Endothelial cell of umbilical vein (primary cell): Measurements from ENCODE around the gene ACAP1. TPM values are rescaled to one million over a fixed set of nuclear protein-coding genes. Genes with fewer than 3 reads are reported as not detected.

ENCODE experiments used
- BruUV-seq: library from RNA; stranded (reverse); fragments of 400-500 nt; replicated peaks from 2 replicates; lab custom pipeline; 2021; lab: Mats Ljungman, UMichigan
- CTCF ChIA-PET: fragments of 300-600, 350-600 bp; sonication (Branson Sonifier 250); formaldehyde crosslinking; loops from one replicate; lab custom pipeline; 2021; ENCODE audit warnings: antibody characterized with exemption, inconsistent platforms; lab: Charles Lee
- POLR2A ChIA-PET: fragments of 300-600, 350-600 bp; sonication (Branson Sonifier 250); formaldehyde crosslinking; loops from one replicate; lab custom pipeline; 2021; ENCODE audit warnings: antibody characterized with exemption, inconsistent platforms; lab: Charles Lee
- DNase-seq: peaks from one replicate; pipeline ENCODE4 v3.0.0-alpha.2; 2011; ENCODE audit warnings: low read depth, low spot score
- FAIRE-seq: peaks from 2 replicates; lab custom pipeline; 2011; peaks lifted over from hg19 to GRCh38; lab: Jason Lieb, UNC
- H2AFZ ChIP-seq: 2 replicates; pipeline ENCODE4 v1.6.0; 2012; ENCODE audit warnings: low read depth, low read length, control low read depth, inconsistent platforms
- H3K27ac ChIP-seq: 2 replicates; pipeline ENCODE4 v1.5.1; 2011; ENCODE audit warnings: low read depth, mild to moderate bottlenecking, control low read depth, low read length, moderate library complexity; ENCODE audit not compliant: insufficient read depth
- H3K27me3 ChIP-seq, 2 experiments: 2 replicates each; pipeline versions ENCODE4 v1.6.0 to v1.6.1; 2011; ENCODE audit warnings: low read length in 2 of 2, mixed read lengths in 1 of 2; ENCODE audit not compliant: control insufficient read depth in 2 of 2, insufficient read depth in 2 of 2
- H3K36me3 ChIP-seq, 2 experiments: 2 replicates in 1 of 2; 3 replicates in 1 of 2; pipeline ENCODE4 v1.5.1; 2011; ENCODE audit warnings: low read length in 2 of 2, mild to moderate bottlenecking in 1 of 2, moderate library complexity in 1 of 2; ENCODE audit not compliant: control insufficient read depth in 2 of 2, insufficient read depth in 2 of 2; ENCODE audit errors: extremely low read depth in 1 of 2
- H3K4me1 ChIP-seq: 3 replicates; pipeline ENCODE4 v1.5.1; 2011; ENCODE audit warnings: mild to moderate bottlenecking, low read length; ENCODE audit not compliant: control insufficient read depth, insufficient read depth; ENCODE audit errors: extremely low read depth
- H3K4me2 ChIP-seq: 2 replicates; pipeline ENCODE4 v1.6.1; 2011; ENCODE audit warnings: low read length, control low read depth, mixed read lengths; ENCODE audit not compliant: insufficient read depth
- H3K4me3 ChIP-seq, 3 experiments: fragments of 200-600 bp in 1 of 3; sonication (generic), shearing (Covaris generic) in 1 of 3; replicated peaks in 1 of 3; 2 replicates each; pipeline ENCODE4 v1.5.1; 2011 to 2016; ENCODE audit warnings: control low read depth in 3 of 3, low read length in 3 of 3, mild to moderate bottlenecking in 2 of 3, inconsistent platforms in 1 of 3, low read depth in 1 of 3, moderate library complexity in 1 of 3; ENCODE audit not compliant: insufficient read depth in 1 of 3
- H3K79me2 ChIP-seq: 2 replicates; pipeline ENCODE4 v1.6.0; 2012; ENCODE audit warnings: low read length, inconsistent platforms; ENCODE audit not compliant: control insufficient read depth, insufficient read depth
- H3K9ac ChIP-seq: replicated peaks from 2 replicates; pipeline ENCODE3; 2011; ENCODE audit warnings: low read length, control low read depth; ENCODE audit not compliant: insufficient read depth; ENCODE audit errors: extremely low read depth
- H3K9me1 ChIP-seq: replicated peaks from 3 replicates; pipeline ENCODE4 v1.6.0; 2011; ENCODE audit warnings: mild to moderate bottlenecking, low read length; ENCODE audit not compliant: control insufficient read depth, insufficient read depth; ENCODE audit errors: extremely low read depth
- H3K9me3 ChIP-seq: replicated peaks from 2 replicates; pipeline ENCODE4 v1.5.1; 2012; ENCODE audit warnings: low read length, inconsistent platforms; ENCODE audit not compliant: control insufficient read depth, insufficient read depth
- H4K20me1 ChIP-seq: replicated peaks from 2 replicates; pipeline ENCODE3; 2011; ENCODE audit warnings: mild to moderate bottlenecking, low read length; ENCODE audit not compliant: control insufficient read depth, insufficient read depth; ENCODE audit errors: extremely low read depth
- EZH2 ChIP-seq: IDR thresholded peaks from 2 replicates; pipeline ENCODE4 v1.6.1; 2012; ENCODE audit warnings: borderline replicate concordance, low read depth, mild to moderate bottlenecking, moderate library complexity, low read length, inconsistent platforms; ENCODE audit not compliant: severe bottlenecking
- FOS ChIP-seq: IDR thresholded peaks from 2 replicates; pipeline ENCODE4 v1.6.1; 2011; ENCODE audit warnings: mild to moderate bottlenecking, low read length, moderate library complexity, borderline replicate concordance; ENCODE audit not compliant: insufficient read depth
- GATA2 ChIP-seq: IDR thresholded peaks from 2 replicates; pipeline ENCODE4 v1.7.0; 2011; ENCODE audit warnings: low read depth, mild to moderate bottlenecking, moderate library complexity, mixed read lengths, low read length; ENCODE audit not compliant: insufficient read length, insufficient read depth
- JUN ChIP-seq: IDR thresholded peaks from 2 replicates; pipeline ENCODE4 v1.6.1; 2011; ENCODE audit warnings: borderline replicate concordance, low read depth; ENCODE audit not compliant: insufficient read length, insufficient read depth
- MYC ChIP-seq: IDR thresholded peaks from one replicate; pipeline ENCODE4 v1.6.1; 2011; ENCODE audit warnings: mild to moderate bottlenecking, low read depth, low read length
- POLR2A ChIP-seq: IDR thresholded peaks from 2 replicates; pipeline ENCODE4 v1.6.1; 2012; ENCODE audit warnings: low read depth, mild to moderate bottlenecking, control low read depth, low read length
- POLR2AphosphoS5 ChIP-seq: IDR thresholded peaks from 2 replicates; pipeline ENCODE4 v1.6.1; 2012; ENCODE audit warnings: low read depth, mild to moderate bottlenecking, control low read depth, low read length, moderate library complexity; ENCODE audit not compliant: insufficient read depth
- dilution Hi-C: fragments of 300-500 bp; cut with MboI; formaldehyde crosslinking; loops from one replicate; pipeline ENCODE4 v1.15.0; 2019; ENCODE audit warnings: low sequenced_read_pairs; ENCODE audit not compliant: extremely low pct_ligation_motif_present
- intact Hi-C: fragments of 100-400 bp; cut with micrococcal nuclease; formaldehyde crosslinking; loops from one replicate; pipeline ENCODE4 v1.10.0; 2022
- polyA plus RNA-seq, 4 experiments: library from polyadenylated mRNA; depleted of rRNA in 3 of 4; stranded (reverse) in 3 of 4; unstranded in 1 of 4; fragments of >200 nt; gene quantifications; 2 replicates each; pipeline versions ENCODE4 v1.2.1 to v1.2.3, GENCODE V29; 2011 to 2012; ENCODE audit warnings: missing spikeins in 1 of 4
- total RNA-seq: library from RNA; stranded (reverse); gene quantifications from 2 replicates; pipeline ENCODE4 v1.2.3, GENCODE V29; 2021
- TF ChIP-seq, protein P1 (sequence below), 2 donors: IDR thresholded peaks; 1 replicate in 1 of 2; 2 replicates in 1 of 2; pipeline ENCODE4 v1.5.1; 2011; ENCODE audit warnings: low read length in 2 of 2, mild to moderate bottlenecking in 2 of 2, moderate library complexity in 2 of 2, control low read depth in 1 of 2, inconsistent platforms in 1 of 2, low read depth in 1 of 2; ENCODE audit not compliant: insufficient read depth in 1 of 2; ENCODE audit errors: extremely low read depth in 1 of 2
- TF ChIP-seq, protein P2 (sequence below): IDR thresholded peaks from 2 replicates; pipeline ENCODE4 v1.6.1; 2011; ENCODE audit not compliant: insufficient read depth, insufficient read length

ACAP1 gene
- total and polyA plus RNA-seq, 2 donors (not counting 3 experiments of a cell fraction or from before 2014, with no cell fraction given): 0.46 TPM; not detected in 1

DNA sequence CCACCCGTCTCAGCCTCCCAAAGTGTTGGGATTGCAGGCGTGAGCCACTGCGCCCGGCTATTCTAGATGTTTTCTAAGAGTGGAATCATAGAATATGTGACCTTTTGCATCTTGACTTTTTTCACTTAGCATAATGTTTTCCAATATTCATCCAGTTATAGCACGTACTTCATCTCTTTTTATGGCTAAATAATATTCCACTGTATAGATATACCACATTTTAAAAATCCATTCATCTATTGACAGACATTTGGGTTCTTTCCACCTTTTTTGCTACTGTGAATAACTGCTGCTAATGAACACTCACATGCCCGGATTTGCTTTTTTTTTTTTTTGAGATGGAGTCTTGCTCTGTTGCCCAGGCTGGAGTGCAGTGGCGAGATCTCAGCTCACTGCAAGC is 32.1 kb upstream of the ACAP1 start:
- Histone ChIP-seq H2AFZ (no peak overlapping the region), H4K20me1 (no peaks in the 10 kb centered on the region), H3K4me3 (no peak overlapping the region), H3K79me2 (peaks cover 17% of the 10 kb centered on the region), H3K4me2 (no peak overlapping the region), H3K9me1 (no peaks in the 10 kb centered on the region), H3K27me3 (no peaks in the 10 kb centered on the region), H3K27ac (no peak overlapping the region), H3K9me3 (no peaks in the 10 kb centered on the region), H3K36me3 (no peaks in the 10 kb centered on the region), H3K4me1 (peaks cover 1% of the 10 kb centered on the region), H3K9ac (no peak overlapping the region)
- POLR2A ChIA-PET: interaction anchor here (0.6 kb wide), 1 partner anchor 176 kb away, joined by 4 read pairs; no protein-coding TSS in a partner anchor
- FAIRE-seq: no peak
- intact Hi-C loops: no loop called here
- no peak for DNase-seq
- BruUV-seq: no TSS peak
- CTCF ChIA-PET: no interaction called here
- dilution Hi-C loops: no loop called here
- TF ChIP-seq POLR2A: no peak
- no peak for TF ChIP-seq POLR2AphosphoS5
- TF ChIP-seq JUN: no peak
- TF ChIP-seq GATA2: no peak
- no peak for TF ChIP-seq MYC
- TF ChIP-seq EZH2: no peak
- TF ChIP-seq, protein P1, sequence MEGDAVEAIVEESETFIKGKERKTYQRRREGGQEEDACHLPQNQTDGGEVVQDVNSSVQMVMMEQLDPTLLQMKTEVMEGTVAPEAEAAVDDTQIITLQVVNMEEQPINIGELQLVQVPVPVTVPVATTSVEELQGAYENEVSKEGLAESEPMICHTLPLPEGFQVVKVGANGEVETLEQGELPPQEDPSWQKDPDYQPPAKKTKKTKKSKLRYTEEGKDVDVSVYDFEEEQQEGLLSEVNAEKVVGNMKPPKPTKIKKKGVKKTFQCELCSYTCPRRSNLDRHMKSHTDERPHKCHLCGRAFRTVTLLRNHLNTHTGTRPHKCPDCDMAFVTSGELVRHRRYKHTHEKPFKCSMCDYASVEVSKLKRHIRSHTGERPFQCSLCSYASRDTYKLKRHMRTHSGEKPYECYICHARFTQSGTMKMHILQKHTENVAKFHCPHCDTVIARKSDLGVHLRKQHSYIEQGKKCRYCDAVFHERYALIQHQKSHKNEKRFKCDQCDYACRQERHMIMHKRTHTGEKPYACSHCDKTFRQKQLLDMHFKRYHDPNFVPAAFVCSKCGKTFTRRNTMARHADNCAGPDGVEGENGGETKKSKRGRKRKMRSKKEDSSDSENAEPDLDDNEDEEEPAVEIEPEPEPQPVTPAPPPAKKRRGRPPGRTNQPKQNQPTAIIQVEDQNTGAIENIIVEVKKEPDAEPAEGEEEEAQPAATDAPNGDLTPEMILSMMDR (IDR thresholded peaks at IDR 0.05; ENCODE audit: extremely low read depth in 1 of 2, insufficient read depth in 1 of 2, low read depth in 1 of 2, low read length in 2 of 2): no peak
- no peak for TF ChIP-seq FOS
- TF ChIP-seq, protein P2, sequence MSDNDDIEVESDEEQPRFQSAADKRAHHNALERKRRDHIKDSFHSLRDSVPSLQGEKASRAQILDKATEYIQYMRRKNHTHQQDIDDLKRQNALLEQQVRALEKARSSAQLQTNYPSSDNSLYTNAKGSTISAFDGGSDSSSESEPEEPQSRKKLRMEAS: no peak
